GM21825 (cell line): ENCODE results near the gene BAG5.
A peak's percentile ranks its signal among the peaks of the same experiment; 100 is the strongest.

Experiments used
- ATAC-seq: cut with Tn5 transposase; IDR thresholded peaks from one replicate; pipeline ENCODE4 v1.9.1; 2021; ENCODE audit warnings: mild to moderate bottlenecking, moderate library complexity; ENCODE audit not compliant: unreplicated experiment

Gene BAG5

DNA sequence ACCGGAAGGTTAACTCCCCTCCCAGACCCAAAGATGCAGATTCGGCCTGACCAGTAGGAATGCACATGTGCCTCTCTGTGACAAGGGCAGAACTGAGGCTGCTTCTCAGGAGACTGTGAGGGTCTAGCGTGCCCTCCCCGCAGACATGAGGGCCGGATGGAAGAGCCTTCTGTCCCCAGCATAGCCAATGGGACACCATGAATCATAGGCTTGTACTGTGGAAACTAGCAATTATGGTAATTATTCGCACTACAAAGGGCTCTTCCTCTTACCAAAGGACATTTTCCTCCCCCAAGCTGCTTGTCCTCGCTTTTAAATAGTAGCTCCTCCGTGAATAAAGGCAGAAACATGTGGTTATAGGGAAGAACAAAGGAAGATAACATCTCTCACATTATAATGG, 6.5 kb upstream of the BAG5 start:
- no peak for ATAC-seq

DNA sequence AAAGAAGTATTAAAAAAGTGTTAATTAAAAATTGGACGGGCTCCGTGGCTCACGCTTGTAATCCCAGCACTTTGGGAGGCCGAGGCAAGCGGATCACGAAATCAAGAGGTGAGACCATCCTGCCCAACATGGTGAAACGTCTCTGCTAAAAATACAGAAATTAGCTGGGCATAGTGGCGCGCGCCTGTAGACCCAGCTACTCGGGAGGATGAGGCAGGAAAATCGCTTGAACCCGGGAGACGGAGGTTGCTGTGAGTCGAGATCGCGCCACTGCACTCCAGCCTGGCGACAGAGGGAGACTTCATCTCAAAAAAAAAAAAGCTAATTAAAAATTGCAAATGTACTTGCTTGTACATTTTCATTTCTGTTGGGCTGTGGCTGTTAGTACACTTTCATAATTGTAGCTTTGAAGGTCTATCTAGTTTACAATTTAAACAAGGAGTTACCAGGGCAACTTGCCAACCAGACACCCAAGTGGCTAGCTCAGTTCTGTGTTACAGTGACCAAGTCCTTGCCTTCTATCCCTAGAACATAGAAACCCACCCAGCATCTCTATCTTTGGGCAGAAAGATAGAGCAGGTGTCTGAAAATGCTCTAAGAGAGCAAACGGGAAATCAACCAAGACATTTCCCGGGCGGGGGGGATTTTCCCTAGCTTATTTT, 1.5 kb upstream of the BAG5 start:
- no peak for ATAC-seq

- ATAC-seq = no peak
Measured at GRCh38 chr14:103563226-103563620, 766 bp upstream of the BAG5 start.

- peak; percentile 26 for ATAC-seq
Measured at GRCh38 chr14:103562179-103562428, 353 bp downstream of the BAG5 start.

DNA sequence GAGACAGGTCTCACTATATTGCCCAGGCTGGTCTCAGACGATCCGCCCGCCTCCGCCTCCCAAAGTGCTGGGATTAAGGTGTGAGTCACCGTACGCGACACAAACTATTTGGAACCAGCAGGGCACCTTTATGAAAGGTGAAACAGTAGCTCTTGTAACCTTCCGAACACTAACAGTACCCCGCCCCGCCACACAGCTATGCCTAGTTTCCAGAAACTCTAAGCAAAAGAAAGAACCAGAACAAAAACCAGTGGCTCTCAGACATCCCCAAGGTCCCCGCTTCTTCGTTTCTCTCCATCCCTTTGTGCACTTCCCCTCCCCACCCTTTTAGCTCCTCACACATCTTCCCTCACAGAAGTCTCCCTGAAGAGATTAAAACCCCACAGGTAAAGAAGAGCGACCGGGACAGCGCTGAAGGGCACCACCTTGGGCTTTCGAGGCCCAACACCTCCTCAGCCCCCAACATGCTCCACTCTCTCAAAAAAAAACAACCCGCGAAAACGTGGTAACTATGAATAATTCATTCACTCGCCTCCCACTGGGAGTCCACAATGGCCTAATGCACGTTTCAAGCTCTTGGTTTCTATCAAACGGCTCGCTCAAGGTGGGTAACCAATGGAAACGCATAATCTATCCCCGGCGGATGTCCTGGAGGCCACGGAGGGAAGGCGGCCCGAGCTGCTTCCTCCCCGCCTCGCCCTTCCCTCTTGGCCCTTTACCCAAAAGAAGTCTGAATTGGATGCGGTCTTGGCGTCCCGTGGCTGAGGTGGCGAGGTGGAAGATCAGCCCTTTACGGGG, 877 bp downstream of the BAG5 start:
- ATAC-seq = peak; percentile 28

GRCh38 chr14:103560691-103561090, 1.8 kb downstream of the BAG5 start:
- ATAC-seq = no peak

- ATAC-seq = no peak
Measured at GRCh38 chr14:103559766-103560165, 2.7 kb downstream of the BAG5 start.

- no peak for ATAC-seq
Measured at GRCh38 chr14:103558071-103558882, 4.2 kb downstream of the BAG5 start.

DNA sequence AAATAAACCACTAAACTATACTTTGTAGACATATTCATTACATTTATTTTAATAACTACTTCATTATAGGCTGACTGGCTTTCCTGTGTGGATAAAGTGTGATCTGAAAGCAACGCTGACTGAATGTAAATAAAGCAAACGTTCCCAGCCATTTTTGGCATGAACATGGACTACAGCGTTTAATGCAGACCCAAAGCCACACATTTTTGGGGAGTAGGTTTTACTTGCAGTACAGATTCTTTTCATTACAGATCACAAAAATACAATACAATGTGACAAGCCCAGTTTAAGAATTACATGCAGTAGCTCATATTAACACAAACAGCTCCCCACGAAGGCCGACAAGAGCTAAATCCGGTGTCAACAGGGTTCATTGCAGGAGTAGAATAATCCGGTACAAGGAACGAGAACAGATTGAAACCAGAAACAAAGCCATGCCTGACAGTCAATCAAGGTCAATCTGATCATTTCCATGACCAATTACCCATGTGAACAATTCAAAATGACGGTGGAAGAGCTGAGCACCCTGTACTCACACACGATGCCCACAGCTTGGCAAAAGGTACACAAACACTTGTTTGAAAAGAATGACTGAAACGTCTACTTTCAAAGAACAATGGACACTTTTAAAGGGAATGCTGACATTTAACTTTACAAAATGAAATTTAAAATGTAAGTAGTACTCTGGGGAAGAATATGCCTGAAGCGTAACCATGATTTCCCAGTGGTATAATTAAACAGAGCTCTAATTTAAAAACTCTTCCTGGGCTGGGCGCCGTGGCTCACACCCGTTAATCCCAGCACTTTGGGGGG, 5.3 kb downstream of the BAG5 start:
- no peak for ATAC-seq

DNA sequence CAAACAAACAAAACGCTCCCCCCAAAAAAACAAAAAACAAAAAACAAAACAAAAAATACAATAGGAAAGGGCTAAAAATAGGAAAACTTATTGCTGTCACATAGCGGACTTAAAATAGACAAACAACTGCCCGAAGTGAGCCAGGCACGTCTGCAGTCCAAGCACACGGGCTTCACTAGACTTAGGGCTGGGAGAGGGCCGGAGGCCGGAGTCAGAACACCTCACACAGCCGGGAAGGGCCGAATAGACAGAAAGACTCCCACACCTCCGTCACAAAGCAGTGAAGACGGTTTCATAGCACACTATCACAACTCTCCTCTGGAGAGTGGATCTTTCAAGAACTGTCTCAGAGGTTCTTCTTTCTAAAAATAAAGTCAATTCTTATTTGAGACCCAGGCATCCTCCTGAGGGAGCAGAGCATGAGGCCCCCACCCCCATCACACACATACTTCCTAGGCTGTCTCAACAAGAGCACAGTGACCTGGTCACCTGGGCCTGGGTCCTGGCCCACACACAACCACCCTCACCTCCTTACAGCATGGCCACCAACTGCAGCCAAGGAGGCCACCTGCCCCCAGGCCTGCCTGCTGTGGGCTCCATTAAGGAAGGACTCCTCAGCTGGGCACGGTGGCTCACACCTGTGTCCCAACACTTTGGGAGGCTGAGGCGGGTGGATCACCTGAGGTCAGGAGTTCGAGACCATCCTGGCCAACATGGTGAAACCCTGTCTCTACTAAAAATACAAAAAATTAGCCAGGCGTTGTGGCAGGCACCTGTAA, 6.7 kb downstream of the BAG5 start:
- no peak for ATAC-seq

DNA sequence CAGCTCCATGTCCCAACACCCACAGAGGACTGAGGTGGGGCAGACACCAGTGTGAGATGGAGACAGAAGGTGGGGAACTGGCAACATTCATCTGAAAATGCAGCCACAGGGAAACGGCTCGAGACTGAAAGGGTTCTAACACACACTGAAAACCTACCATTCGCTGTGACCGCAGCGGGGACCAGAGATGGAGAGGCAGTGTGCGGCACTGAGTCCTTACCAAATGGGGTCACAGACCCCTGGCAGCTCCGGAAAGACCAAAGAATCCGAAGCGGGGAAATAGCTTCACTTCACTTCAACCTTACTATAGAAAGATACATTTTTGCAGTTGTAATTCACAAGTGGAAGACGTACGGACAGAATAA, 9.6 kb downstream of the BAG5 start:
- no peak for ATAC-seq

DNA sequence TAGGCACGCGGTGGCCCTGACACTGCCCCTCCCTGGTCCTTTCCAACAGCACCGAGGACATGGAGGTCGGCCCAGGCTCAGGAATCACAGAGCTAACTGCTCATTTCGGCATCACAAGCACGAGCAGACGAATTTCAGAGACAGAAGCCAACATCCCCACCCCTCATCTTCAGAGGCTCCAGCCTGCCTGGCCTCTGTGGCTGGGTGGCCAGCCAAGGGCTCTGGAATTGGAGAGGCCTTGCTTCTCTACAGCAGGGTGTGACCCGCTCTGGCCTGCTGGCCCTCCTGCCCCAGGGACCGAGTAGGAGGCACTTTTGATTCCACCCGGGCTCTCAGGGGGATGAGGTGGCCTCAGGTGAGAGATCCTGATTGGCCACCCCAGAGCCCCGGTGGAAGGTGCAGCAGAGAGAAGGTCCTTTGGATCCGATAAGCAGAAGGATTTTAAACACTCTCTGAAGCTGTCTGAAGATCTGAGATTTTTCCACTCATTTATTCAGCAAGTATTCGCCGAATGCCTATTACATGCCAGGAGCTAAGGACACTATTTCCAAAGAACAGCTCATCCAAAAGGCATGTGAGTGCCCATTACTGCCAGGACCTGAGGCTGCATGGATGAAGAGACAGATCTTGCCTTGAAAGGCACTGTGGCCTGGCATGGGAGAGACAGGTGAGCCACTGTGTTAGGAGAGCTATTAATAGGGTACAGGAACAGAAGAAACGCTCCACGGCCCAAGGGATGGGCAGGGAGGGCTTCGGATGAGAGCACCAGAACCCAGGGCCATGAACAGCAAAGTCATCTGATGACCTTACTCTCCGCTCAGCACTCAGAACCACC, 10.2 kb downstream of the BAG5 start:
- ATAC-seq = no peak

DNA sequence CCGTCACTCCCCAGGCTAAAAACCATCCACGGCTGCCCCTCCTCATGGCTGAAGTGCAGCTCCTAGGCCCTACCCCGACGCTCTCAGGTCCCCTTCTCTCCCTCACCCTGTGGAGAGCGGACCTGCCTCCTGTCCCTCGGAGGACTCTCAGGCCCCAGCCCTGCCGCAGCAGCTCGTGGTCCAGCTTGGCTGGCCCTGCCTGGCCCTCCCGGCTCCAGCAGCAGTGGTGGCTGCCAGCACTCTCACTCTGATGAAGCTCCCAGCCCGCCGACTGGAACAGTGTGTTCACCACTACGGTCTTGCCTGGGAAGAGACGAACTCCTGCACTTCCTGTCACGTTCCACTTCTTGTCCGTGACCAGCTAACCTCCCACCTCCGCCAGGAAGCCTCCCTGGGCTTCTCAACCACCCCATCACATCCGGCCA, 11.1 kb downstream of the BAG5 start:
- ATAC-seq = no peak

- ATAC-seq = no peak
Measured at GRCh38 chr14:103550451-103551337, 11.8 kb downstream of the BAG5 start.

DNA sequence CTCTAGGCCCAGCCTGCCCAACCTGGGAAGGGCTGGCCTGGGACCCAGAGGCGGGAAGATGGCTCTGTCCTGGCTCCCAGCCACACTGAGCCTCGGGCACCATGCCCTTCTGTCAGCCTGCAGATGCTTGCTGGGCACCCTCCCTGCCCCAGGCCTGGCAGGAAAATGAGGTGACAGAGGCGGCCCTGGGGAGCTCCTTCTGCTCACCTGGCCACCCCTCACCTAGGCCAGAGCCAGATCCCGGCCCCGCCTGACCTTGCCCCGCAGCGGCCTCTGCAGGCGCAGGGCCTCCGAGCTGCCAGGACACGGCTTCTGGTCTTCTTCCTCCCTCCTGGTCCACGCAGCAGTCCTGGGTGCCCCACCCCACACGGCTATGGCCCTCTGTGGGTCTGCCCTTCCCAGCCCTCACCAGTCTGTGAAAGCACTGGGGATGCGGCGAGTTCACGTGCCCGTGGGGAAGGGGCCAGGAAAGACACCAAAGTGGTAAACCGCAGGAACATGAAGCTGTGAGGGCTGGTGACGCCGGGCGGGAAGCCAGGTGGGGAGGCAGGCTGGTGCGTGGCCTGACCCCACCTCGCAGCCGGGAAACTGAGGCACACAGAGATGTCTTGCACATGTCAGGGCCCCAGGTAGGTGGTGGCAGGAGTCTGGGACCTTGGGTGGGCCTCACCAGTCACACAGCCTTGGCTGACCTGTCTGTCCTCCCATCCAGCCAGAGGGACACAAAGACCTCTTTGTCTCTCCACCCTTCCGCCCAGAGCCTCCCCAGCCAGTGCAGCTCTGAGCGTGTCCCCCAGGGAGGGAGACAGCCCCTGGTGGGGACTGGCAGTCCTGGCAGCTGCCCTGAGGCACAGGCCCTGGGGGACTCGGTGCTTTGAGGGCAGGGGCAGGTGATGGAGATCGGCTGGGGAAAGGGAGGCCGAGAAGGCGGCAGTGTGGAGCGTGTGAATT, 12.8 kb downstream of the BAG5 start:
- ATAC-seq = no peak

DNA sequence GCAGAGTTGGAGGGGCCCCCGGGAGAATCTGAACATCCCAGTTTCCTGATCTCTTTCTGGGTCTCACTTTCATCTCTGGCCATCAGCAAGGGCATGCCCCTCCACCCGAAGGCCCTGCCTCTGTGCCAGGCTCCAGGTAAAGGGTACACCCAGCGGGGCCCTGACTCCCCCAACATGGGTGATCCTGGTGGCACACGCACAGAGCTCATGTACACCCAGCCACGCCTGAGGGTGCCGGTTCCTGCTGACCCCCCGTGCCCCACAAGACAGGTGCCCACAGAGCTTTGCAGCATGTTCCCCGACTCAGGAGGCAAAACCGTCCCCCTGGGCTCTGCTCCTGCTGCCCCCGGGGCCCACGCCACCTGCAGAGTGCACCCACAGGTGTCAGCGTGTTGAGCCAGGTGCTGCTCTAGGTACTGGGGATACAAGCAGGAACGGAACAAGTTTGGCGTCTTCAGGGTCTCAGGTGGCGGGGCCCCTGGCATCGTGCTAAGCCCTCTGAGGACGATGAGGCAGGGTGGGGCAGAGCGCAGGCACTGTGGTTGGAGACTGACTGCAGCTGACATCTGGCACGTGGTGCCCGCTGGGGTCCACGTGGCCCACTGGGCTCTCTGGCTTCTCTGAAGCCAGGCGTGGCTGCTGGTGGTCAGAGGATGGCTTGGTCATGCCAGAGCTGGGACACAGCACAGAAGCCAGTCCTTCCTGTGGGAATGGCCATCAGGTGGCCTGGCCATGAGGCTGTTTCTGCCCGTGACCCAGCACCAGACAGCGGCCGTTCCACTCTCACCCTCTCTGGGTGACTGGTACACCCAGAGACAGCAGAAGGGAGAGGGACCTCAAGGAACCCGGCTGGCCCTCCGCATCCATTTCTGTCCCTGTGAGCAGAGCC, 13.8 kb downstream of the BAG5 start:
- ATAC-seq = no peak
